Measurements from ENCODE around the gene CNGB1. TPM values are rescaled to one million over a fixed set of nuclear protein-coding genes. Genes with fewer than 3 reads are reported as not detected.

CNGB1 gene
- total RNA-seq, 1 donor from 2014 or later = not detected

- Mint-ChIP-seq H3K27ac (ENCODE audit: unreplicated experiment) (peak overlapping the region; percentile 25), H3K36me3 (ENCODE audit: low read depth, unreplicated experiment) (peaks cover 18% of the 10 kb centered on the region), H3K4me3 (ENCODE audit: unreplicated experiment) (peak overlapping the region; percentile 63), H3K4me1 (ENCODE audit: unreplicated experiment) (peaks cover 13% of the 10 kb centered on the region), H3K9me3 (ENCODE audit: unreplicated experiment) (no peaks in the 10 kb centered on the region), H3K27me3 (ENCODE audit: unreplicated experiment) (peaks cover 14% of the 10 kb centered on the region)
- no peak for TF ChIP-seq CTCF (IDR thresholded peaks at IDR 0.05; ENCODE audit: unreplicated experiment)
- peak; percentile 31 for DNase-seq (ENCODE audit: low spot score)
Measured at GRCh38 chr16:57994778-57995177, 23.9 kb upstream of the CNGB1 start.

GRCh38 chr16:57994361-57994760, 23.4 kb upstream of the CNGB1 start:
- Mint-ChIP-seq H3K4me1 (ENCODE audit: unreplicated experiment) (peaks cover 13% of the 10 kb centered on the region), H3K9me3 (ENCODE audit: unreplicated experiment) (no peaks in the 10 kb centered on the region), H3K4me3 (ENCODE audit: unreplicated experiment) (peak overlapping the region; percentile 63), H3K27ac (ENCODE audit: unreplicated experiment) (peak overlapping the region; percentile 25), H3K36me3 (ENCODE audit: low read depth, unreplicated experiment) (peaks cover 18% of the 10 kb centered on the region), H3K27me3 (ENCODE audit: unreplicated experiment) (peaks cover 13% of the 10 kb centered on the region)
- DNase-seq (ENCODE audit: low spot score) = no peak
- no peak for TF ChIP-seq CTCF (IDR thresholded peaks at IDR 0.05; ENCODE audit: unreplicated experiment)

GRCh38 chr16:57993897-57994296, 23.0 kb upstream of the CNGB1 start:
- Mint-ChIP-seq H3K4me3 (ENCODE audit: unreplicated experiment) (no peak overlapping the region), H3K9me3 (ENCODE audit: unreplicated experiment) (no peaks in the 10 kb centered on the region), H3K27me3 (ENCODE audit: unreplicated experiment) (peaks cover 10% of the 10 kb centered on the region), H3K36me3 (ENCODE audit: low read depth, unreplicated experiment) (peaks cover 13% of the 10 kb centered on the region), H3K4me1 (ENCODE audit: unreplicated experiment) (peaks cover 8% of the 10 kb centered on the region), H3K27ac (ENCODE audit: unreplicated experiment) (no peak overlapping the region)
- DNase-seq (ENCODE audit: low spot score) = no peak
- no peak for TF ChIP-seq CTCF (IDR thresholded peaks at IDR 0.05; ENCODE audit: unreplicated experiment)

GRCh38 chr16:57993438-57993837, 22.5 kb upstream of the CNGB1 start:
- Mint-ChIP-seq H3K27me3 (ENCODE audit: unreplicated experiment) (peaks cover 9% of the 10 kb centered on the region), H3K4me3 (ENCODE audit: unreplicated experiment) (no peak overlapping the region), H3K27ac (ENCODE audit: unreplicated experiment) (no peak overlapping the region), H3K4me1 (ENCODE audit: unreplicated experiment) (peaks cover 5% of the 10 kb centered on the region), H3K36me3 (ENCODE audit: low read depth, unreplicated experiment) (peaks cover 12% of the 10 kb centered on the region), H3K9me3 (ENCODE audit: unreplicated experiment) (no peaks in the 10 kb centered on the region)
- DNase-seq (ENCODE audit: low spot score) = no peak
- no peak for TF ChIP-seq CTCF (IDR thresholded peaks at IDR 0.05; ENCODE audit: unreplicated experiment)

GRCh38 chr16:57992084-57992483, 21.2 kb upstream of the CNGB1 start:
- Mint-ChIP-seq H3K36me3 (ENCODE audit: low read depth, unreplicated experiment) (peaks cover 4% of the 10 kb centered on the region), H3K27me3 (ENCODE audit: unreplicated experiment) (peaks cover 6% of the 10 kb centered on the region), H3K9me3 (ENCODE audit: unreplicated experiment) (no peaks in the 10 kb centered on the region), H3K27ac (ENCODE audit: unreplicated experiment) (no peak overlapping the region), H3K4me1 (ENCODE audit: unreplicated experiment) (peaks cover 5% of the 10 kb centered on the region), H3K4me3 (ENCODE audit: unreplicated experiment) (no peak overlapping the region)
- DNase-seq (ENCODE audit: low spot score) = no peak
- no peak for TF ChIP-seq CTCF (IDR thresholded peaks at IDR 0.05; ENCODE audit: unreplicated experiment)
